HG02759 (cell line): ENCODE results near the gene DPEP2.
"Not testable (repeated sequence)": the region's sequence is repeated elsewhere in the genome, so short reads cannot be mapped to it uniquely, and the experiment has no call there.

Experiments used
- ATAC-seq: cut with Tn5 transposase; IDR thresholded peaks from one replicate; pipeline ENCODE4 v1.9.1; 2021; ENCODE audit warnings: mild to moderate bottlenecking, moderate library complexity; ENCODE audit not compliant: unreplicated experiment

Gene DPEP2

DNA sequence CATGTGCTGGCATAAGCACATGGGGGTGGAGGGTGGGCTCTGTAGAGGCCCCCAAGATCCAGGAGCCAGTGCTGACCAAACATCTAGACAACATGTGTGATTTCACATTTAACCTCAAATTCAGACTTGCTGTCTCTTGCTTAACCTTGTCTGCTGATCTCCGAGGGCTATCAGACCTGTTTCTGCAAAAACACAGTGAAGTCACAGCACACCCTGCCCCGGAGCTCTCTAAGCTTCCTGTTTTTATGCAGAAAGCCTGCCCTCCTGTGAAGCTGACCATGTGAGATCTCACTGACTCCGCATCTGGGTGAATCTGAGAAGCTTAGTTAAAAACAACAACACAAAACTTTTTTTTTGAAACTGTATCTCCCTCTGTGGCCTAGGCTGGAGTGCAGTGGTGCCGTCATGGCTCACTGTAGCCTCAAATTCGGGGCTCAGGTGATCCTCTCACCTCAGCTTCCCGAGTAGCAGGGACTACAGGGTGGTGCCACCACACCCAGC is 6.6 kb upstream of the DPEP2 start:
- ATAC-seq, result no peak

GRCh38 chr16:68005211-68005610 is 5.9 kb upstream of the DPEP2 start:
- ATAC-seq, result no peak

DNA sequence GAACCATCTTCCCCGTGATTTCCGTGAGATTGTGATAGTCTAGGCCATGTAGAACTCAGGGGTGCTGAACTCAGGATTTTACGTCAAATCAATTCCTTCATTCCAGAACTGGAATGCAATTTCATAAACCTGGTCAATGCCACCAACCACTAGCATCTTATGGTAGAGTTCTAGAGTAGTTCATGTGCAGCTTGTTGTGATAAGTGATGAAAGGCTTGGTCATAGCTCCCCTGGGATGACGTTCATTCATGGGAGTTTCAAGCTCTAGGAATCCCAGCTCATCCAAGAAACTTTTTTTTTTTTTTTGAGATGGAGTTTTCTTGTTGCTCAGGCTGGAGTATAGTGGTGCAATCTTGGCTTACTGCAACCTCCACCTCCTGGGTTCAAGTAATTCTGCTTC is 3.7 kb upstream of the DPEP2 start:
- no peak for ATAC-seq

GRCh38 chr16:68000450-68000849 is 1.2 kb upstream of the DPEP2 start:
- no peak for ATAC-seq

DNA sequence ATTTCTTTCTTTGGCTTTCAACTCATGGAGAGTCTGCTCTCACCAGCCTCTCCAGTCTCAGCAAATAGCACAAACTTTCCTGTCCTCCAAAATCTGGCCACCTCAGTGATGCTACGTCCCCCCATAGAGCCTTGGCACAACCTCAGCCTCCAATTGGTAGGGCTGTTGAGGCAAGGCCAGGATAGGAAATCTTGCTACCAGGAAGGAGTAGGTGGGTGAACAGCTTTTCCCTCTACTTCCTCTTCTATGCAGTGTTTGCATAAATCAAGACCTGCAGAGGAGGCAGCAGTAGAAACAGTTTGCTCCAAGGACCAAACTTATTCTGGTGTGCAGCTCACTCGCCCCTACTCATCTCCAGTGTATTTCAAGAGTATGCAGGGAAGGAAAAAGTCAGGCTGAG is 701 bp upstream of the DPEP2 start:
- no peak for ATAC-seq

- ATAC-seq, result not testable (repeated sequence)
Measured at GRCh38 chr16:67998231-67998778, 979 bp downstream of the DPEP2 start.

- ATAC-seq, result no peak
Measured at GRCh38 chr16:67996666-67997065, 2.6 kb downstream of the DPEP2 start.

DNA sequence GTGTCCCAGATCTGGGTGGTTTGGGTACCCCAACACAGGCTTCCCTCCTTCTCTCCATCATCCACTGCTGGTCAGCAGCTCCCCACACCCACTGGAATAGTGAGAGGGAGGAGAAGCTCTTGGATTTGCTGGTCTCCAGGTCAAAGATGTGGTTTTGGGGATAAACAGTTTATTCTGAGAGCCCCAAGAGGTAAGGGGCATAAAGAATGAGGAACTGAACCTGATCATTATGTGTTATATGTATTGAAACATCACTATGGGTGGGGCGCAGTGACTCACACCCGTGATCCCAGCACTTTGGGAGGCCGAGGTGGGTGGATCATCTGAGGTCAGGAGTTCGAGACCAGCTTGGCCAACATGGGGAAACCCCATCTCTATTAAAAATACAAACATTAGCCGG is 3.9 kb downstream of the DPEP2 start:
- ATAC-seq, result no peak

- ATAC-seq, result not testable (repeated sequence)
Measured at GRCh38 chr16:67994040-67994408, 5.3 kb downstream of the DPEP2 start.

DNA sequence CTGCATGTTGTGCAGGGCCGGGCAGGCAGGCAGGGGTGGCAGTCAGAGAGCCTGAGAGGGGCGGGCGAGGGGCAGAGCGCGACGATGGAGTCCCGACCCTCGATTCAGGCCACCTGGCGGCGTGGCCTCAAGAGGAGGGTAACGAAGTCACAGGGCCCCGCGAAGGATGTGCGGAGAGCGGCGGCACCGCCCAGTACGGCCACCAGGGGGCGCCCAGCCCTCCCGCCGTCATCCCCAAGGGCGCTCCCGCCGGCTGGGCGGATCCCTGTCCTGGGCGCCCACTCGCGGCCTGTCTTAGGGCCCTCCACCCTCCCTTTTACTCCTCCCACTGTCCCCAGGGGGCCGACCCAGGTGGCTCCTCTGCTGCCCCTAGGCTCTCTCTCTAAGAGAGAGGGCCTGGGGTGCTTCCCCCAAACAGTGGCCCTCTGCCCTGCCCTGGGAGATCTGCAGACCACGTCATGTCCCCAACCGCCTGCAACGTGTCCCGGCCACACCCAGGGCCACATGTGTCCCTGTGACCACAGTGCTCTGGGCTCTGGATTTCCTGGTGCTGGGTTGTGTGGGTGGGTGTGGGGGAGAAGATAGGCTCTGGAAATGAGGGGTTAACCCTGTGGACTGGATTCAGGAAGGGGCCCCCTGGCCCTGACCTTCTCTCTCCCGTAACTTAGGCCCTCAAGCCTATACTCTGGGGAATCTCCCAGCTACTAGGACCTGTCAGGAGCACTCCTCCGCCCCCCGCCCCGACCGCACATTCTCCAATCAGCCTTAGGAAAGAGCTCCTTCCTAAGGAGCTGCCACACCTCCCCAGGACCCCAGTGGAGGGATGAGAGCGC is 5.9 kb downstream of the DPEP2 start:
- ATAC-seq, result peak; percentile 75

GRCh38 chr16:67992661-67993206 is 6.5 kb downstream of the DPEP2 start:
- peak; percentile 5 for ATAC-seq

- no peak for ATAC-seq
Measured at GRCh38 chr16:67990018-67990386, 9.3 kb downstream of the DPEP2 start.

GRCh38 chr16:67989322-67990017 is 9.8 kb downstream of the DPEP2 start:
- no peak for ATAC-seq

GRCh38 chr16:67988675-67989074 is 10.6 kb downstream of the DPEP2 start:
- no peak for ATAC-seq

GRCh38 chr16:67987460-67988160 is 11.7 kb downstream of the DPEP2 start:
- ATAC-seq, result no peak

DNA sequence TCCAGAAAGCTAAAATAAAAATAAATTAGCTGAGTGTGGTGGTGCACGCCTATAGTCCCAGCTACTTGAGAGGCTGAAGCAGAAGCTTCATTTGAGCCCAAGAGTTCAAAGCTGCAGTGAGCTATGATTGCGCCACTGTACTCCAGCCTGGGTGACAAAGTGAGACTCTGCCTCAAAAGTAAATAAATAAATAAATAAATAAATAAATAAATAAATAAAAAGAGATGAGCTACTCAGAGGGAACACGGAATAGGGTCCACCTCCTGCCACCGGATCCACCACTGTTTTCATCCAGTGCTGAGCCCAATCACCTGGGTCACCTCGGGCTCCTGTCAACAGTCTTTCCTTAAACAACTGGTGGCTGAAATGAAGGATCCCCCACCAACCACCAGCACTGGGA is 12.3 kb downstream of the DPEP2 start:
- ATAC-seq, result no peak

- no peak for ATAC-seq
Measured at GRCh38 chr16:67982011-67982696, 17.1 kb downstream of the DPEP2 start.

- ATAC-seq, result no peak
Measured at GRCh38 chr16:67979955-67980678, 19.2 kb downstream of the DPEP2 start, which contains the start of gene DPEP3. Gene DPEP3 (minus strand): TSS chr16:67980499. CDS start chr16:67980380, 119 bp downstream.

- ATAC-seq, result no peak
Measured at GRCh38 chr16:67977469-67978227, 21.6 kb downstream of the DPEP2 start.
